PC-3 (cell line): ENCODE results near the gene MPST. TPM values are rescaled to one million over a fixed set of nuclear protein-coding genes. Genes with fewer than 3 reads are reported as not detected.
A peak's percentile ranks its signal among the peaks of the same experiment; 100 is the strongest.

ENCODE experiments used
- ATAC-seq: fragments of 200-7000 bp; cut with Tn5 transposase; 2 replicates; pipeline ENCODE4 v1.9.1; 2020; ENCODE audit warnings: mild to moderate bottlenecking, moderate library complexity
- BruUV-seq: library from RNA; stranded (reverse); fragments of 400-500 nt; replicated peaks from 2 replicates; lab custom pipeline; 2021; lab: Mats Ljungman, UMichigan
- CTCF ChIA-PET: fragments of 300-600 bp; sonication (Branson Sonifier 250); formaldehyde crosslinking; loops from one replicate; lab custom pipeline; 2022; ENCODE audit warnings: antibody characterized with exemption; lab: Charles Lee
- POLR2A ChIA-PET: fragments of 300-600 bp; sonication (Branson Sonifier 250); formaldehyde crosslinking; loops from one replicate; lab custom pipeline; 2022; ENCODE audit warnings: antibody characterized with exemption; ENCODE audit not compliant: unreplicated experiment; lab: Charles Lee
- DNase-seq: peaks from one replicate; pipeline ENCODE4 v3.0.0-alpha.2; 2015
- H2AFZ ChIP-seq: fragments of 300-600 bp; sonication (generic); 2 replicates; pipeline ENCODE4 v1.6.0; 2016; ENCODE audit warnings: antibody characterized with exemption, low read length
- H3F3A ChIP-seq: fragments of 300-600 bp; sonication (generic); one replicate; pipeline ENCODE4 v1.6.0; 2017; ENCODE audit warnings: antibody characterized with exemption, low read length, control low read depth, mild to moderate bottlenecking; ENCODE audit not compliant: unreplicated experiment
- H3K27ac ChIP-seq: fragments of 300-600 bp; sonication (generic); 2 replicates; pipeline ENCODE4 v1.5.1; 2016; ENCODE audit warnings: mild to moderate bottlenecking, low read length
- H3K27me3 ChIP-seq: fragments of 300-600 bp; sonication (generic); 2 replicates; pipeline ENCODE4 v1.6.1; 2016; ENCODE audit warnings: low read length, mixed read lengths
- H3K36me3 ChIP-seq: fragments of 300-600 bp; sonication (generic); 2 replicates; pipeline ENCODE4 v1.6.1; 2016; ENCODE audit warnings: low read depth, mixed run types, low read length, mixed read lengths
- H3K4me1 ChIP-seq: fragments of 300-600 bp; sonication (generic); 2 replicates; pipeline ENCODE4 v1.5.1; 2016; ENCODE audit warnings: low read length; ENCODE audit not compliant: insufficient read depth
- H3K4me2 ChIP-seq: fragments of 300-600 bp; sonication (generic); 2 replicates; pipeline ENCODE4 v1.6.0; 2016; ENCODE audit warnings: low read length
- H3K4me3 ChIP-seq: fragments of 300-600 bp; sonication (generic); 2 replicates; pipeline ENCODE4 v1.5.1; 2016; ENCODE audit warnings: mild to moderate bottlenecking, low read length, mixed read lengths
- H3K79me2 ChIP-seq: fragments of 300-600 bp; sonication (generic); 2 replicates; pipeline ENCODE4 v1.6.1; 2017; ENCODE audit warnings: low read length, mixed read lengths
- H3K9ac ChIP-seq: fragments of 300-600 bp; sonication (generic); 2 replicates; pipeline ENCODE4 v1.6.0; 2016; ENCODE audit warnings: mild to moderate bottlenecking, low read length
- H3K9me2 ChIP-seq: fragments of 300-600 bp; sonication (generic); replicated peaks from 2 replicates; pipeline ENCODE4 v1.6.1; 2016; ENCODE audit warnings: mixed run types, low read length, mixed read lengths
- H3K9me3 ChIP-seq: fragments of 300-600 bp; sonication (generic); 2 replicates; pipeline ENCODE4 v1.6.1; 2016; ENCODE audit warnings: low read length, mixed read lengths
- H4K20me1 ChIP-seq: fragments of 300-600 bp; sonication (generic); 2 replicates; pipeline ENCODE4 v1.6.1; 2016; ENCODE audit warnings: low read length, mixed read lengths
- CTCF ChIP-seq: fragments of 300-600 bp; sonication (generic); conservative IDR thresholded peaks from 2 replicates; pipeline ENCODE4 v1.5.1; 2017; ENCODE audit warnings: antibody characterized with exemption, low read depth, mild to moderate bottlenecking, low read length
- EZH2 ChIP-seq: fragments of 300-600 bp; sonication (generic); IDR thresholded peaks from one replicate; pipeline ENCODE4 v1.6.1; 2017; ENCODE audit warnings: antibody characterized with exemption, mild to moderate bottlenecking, low read length; ENCODE audit not compliant: unreplicated experiment
- EZH2phosphoT487 ChIP-seq: fragments of 300-600 bp; sonication (generic); IDR thresholded peaks from 2 replicates; pipeline ENCODE4 v1.6.1; 2018; ENCODE audit warnings: mild to moderate bottlenecking, antibody characterized with exemption, low read length, borderline replicate concordance
- intact Hi-C: fragments of 100-400 bp; cut with micrococcal nuclease; formaldehyde crosslinking; loops from 2 replicates; pipeline ENCODE4 v1.9.0; 2023
- total RNA-seq: library from RNA; depleted of rRNA; stranded (reverse); fragments of >200 nt; gene quantifications from 2 replicates; pipeline ENCODE4 v1.2.3, GENCODE V29; 2014

Gene MPST
- total RNA-seq, 1 experiment from 2014 or later: 97.0 TPM

DNA sequence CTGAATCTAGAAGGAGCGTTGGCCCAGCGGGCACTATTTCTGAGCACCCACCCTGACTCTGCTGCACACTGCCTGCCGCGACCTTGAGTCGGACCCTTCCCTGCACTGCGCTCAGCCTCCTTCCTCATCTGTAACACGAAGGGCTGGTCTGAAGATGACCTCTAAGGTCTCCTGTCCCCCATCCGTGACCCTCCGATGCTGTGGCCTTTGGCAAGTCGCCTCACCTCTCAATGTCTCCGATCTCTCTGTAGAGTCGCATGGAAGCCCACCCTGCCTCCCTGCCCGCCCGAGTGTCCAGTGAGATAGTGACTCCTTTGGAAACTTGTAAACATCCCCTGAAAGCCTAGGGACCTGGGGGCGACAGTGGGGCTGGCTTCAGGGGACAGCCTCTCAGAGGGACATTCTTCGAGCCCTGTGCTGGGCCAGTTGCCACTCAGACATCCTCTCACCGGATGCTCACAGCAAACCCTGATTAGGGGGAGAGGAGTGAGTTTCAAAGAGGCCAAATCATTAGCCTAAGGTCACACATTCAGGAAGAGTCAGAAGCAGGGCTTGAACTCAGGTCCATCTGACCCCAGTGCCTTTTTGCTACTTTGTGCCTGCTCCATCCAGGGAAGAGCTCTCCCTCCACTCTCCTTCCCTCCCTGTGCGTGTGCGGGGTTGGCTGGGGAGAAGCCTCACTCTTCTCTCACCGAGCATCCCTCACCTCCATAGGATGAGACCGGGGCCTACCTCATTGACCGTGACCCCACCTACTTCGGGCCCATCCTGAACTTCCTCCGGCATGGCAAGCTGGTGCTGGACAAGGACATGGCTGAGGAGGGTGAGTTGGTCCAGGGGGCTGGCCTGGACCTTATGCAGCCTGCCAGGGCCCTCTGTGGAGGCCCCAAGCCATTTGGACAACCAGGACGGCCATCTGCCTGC lies 33.1 kb downstream of the MPST start:
- Histone ChIP-seq H3K9me3 (no peaks in the 10 kb centered on the region), H3K27me3 (no peaks in the 10 kb centered on the region), H3K79me2 (no peaks in the 10 kb centered on the region), H3K4me1 (no peaks in the 10 kb centered on the region; the same call in 1 of the 2 replicates), H3K9me2 (no peaks in the 10 kb centered on the region), H2AFZ (no peak overlapping the region), H3K9ac (no peak overlapping the region), H3K36me3 (no peaks in the 10 kb centered on the region), H3K4me2 (peak overlapping the region; percentile 73), H3F3A (no peaks in the 10 kb centered on the region), H4K20me1 (no peaks in the 10 kb centered on the region), H3K27ac (no peak overlapping the region), H3K4me3 (peak overlapping the region; percentile 76)
- ChIA-PET CTCF (no interaction called here), POLR2A (no interaction called here)
- no peak for DNase-seq
- BruUV-seq: TSS peak; percentile 24
- TF ChIP-seq CTCF (no peak), EZH2 (no peak), EZH2phosphoT487 (no peak)
- no peak for ATAC-seq
- intact Hi-C loops: no loop called here

GRCh38 chr22:37053310-37054055 lies 33.9 kb downstream of the MPST start:
- POLR2A ChIA-PET: no interaction called here
- DNase-seq: no peak
- Histone ChIP-seq H3K4me3 (no peak overlapping the region), H3K27me3 (no peaks in the 10 kb centered on the region), H3K27ac (no peak overlapping the region), H3K9me3 (no peaks in the 10 kb centered on the region), H3K79me2 (no peaks in the 10 kb centered on the region), H3F3A (no peaks in the 10 kb centered on the region), H3K9me2 (no peaks in the 10 kb centered on the region), H3K36me3 (no peaks in the 10 kb centered on the region), H2AFZ (no peak overlapping the region), H3K4me1 (no peaks in the 10 kb centered on the region; the same call in 1 of the 2 replicates), H4K20me1 (no peaks in the 10 kb centered on the region), H3K4me2 (no peak overlapping the region), H3K9ac (no peak overlapping the region)
- TF ChIP-seq CTCF (no peak), EZH2 (no peak), EZH2phosphoT487 (no peak)
- CTCF ChIA-PET: no interaction called here
- intact Hi-C loops: no loop called here
- no peak for ATAC-seq
- no TSS peak for BruUV-seq
